Mononuclear cell (primary cell): ENCODE results near the gene SLC16A2. TPM values are rescaled to one million over a fixed set of nuclear protein-coding genes. Genes with fewer than 3 reads are reported as not detected.

ENCODE experiments used
- total RNA-seq: library from RNA; depleted of rRNA; stranded (reverse); fragments of >200 nt; gene quantifications from one replicate; pipeline ENCODE4 v1.2.3, GENCODE V29; 2012

Gene SLC16A2
- total RNA-seq, 1 donor = not detected

Other genes with a start within 250 kb of the SLC16A2 start
- gene ZCCHC13, start 117.3 kb upstream of the SLC16A2 start, total RNA-seq = not detected
- 93.3 TPM for gene RLIM, start 193.1 kb downstream of the SLC16A2 start, total RNA-seq